Caco-2 (cell line): ENCODE measurements around the gene STK32C. TPM values are rescaled to one million over a fixed set of nuclear protein-coding genes. Genes with fewer than 3 reads are reported as not detected.

ENCODE experiments used
- BruUV-seq: library from RNA; stranded (reverse); fragments of 400-500 nt; replicated peaks from 2 replicates; lab custom pipeline; 2021; lab: Mats Ljungman, UMichigan
- CTCF ChIA-PET: fragments of 300-600 bp; sonication (Branson Sonifier 250); formaldehyde crosslinking; loops from one replicate; lab custom pipeline; 2022; ENCODE audit warnings: antibody characterized with exemption; lab: Charles Lee
- POLR2A ChIA-PET: fragments of 300-600 bp; sonication (Branson Sonifier 250); formaldehyde crosslinking; loops from one replicate; lab custom pipeline; 2022; ENCODE audit warnings: antibody characterized with exemption; lab: Charles Lee
- DNase-seq, 2 experiments: peaks; one replicate each; pipeline versions ENCODE4 v3.0.0 to v3.0.0-alpha.2; 2020 to 2022
- H3K27me3 ChIP-seq: replicated peaks from 2 replicates; pipeline ENCODE4 v1.6.0; 2011; ENCODE audit warnings: low read length; ENCODE audit not compliant: control insufficient read depth, insufficient read depth
- H3K36me3 ChIP-seq: 2 replicates; pipeline ENCODE4 v1.5.1; 2011; ENCODE audit warnings: low read length; ENCODE audit not compliant: control insufficient read depth, insufficient read depth
- H3K4me1 ChIP-seq: fragments of 250-450 bp; sonication (Bioruptor Pico); 2 replicates; pipeline ENCODE4 v1.5.1; 2020; ENCODE audit warnings: mild to moderate bottlenecking
- H3K4me3 ChIP-seq: 2 replicates; pipeline ENCODE4 v1.5.1; 2011; ENCODE audit warnings: low read depth, mild to moderate bottlenecking, control low read depth, low read length
- H3K9me3 ChIP-seq: fragments of 250-450 bp; sonication (Bioruptor Pico); 2 replicates; pipeline ENCODE4 v1.5.1; 2020; ENCODE audit warnings: mild to moderate bottlenecking, moderate library complexity
- H3K27ac Mint-ChIP-seq: one replicate; pipeline ENCODE4 v1.8.0; 2022; ENCODE audit warnings: mixed read lengths; ENCODE audit not compliant: unreplicated experiment
- H3K27me3 Mint-ChIP-seq: one replicate; pipeline ENCODE4 v1.8.0; 2022; ENCODE audit warnings: mixed read lengths; ENCODE audit not compliant: insufficient read depth, unreplicated experiment
- H3K36me3 Mint-ChIP-seq: one replicate; pipeline ENCODE4 v1.8.0; 2022; ENCODE audit warnings: mild to moderate bottlenecking, mixed read lengths; ENCODE audit not compliant: insufficient read depth, unreplicated experiment
- H3K4me1 Mint-ChIP-seq: one replicate; pipeline ENCODE4 v1.8.0; 2022; ENCODE audit warnings: low read depth, mixed read lengths; ENCODE audit not compliant: unreplicated experiment
- H3K4me3 Mint-ChIP-seq: one replicate; pipeline ENCODE4 v1.8.0; 2022; ENCODE audit warnings: mild to moderate bottlenecking, moderate library complexity, mixed read lengths; ENCODE audit not compliant: unreplicated experiment
- H3K9me3 Mint-ChIP-seq: one replicate; pipeline ENCODE4 v1.8.0; 2022; ENCODE audit warnings: mixed read lengths; ENCODE audit not compliant: unreplicated experiment
- CTCF ChIP-seq, 2 experiments: fragments of 200-600 bp in 1 of 2; IDR thresholded peaks; 1 replicate in 1 of 2; 2 replicates in 1 of 2; pipeline versions ENCODE4 v1.5.1 to v1.8.0; 2011 to 2022; ENCODE audit warnings: antibody characterized with exemption in 1 of 2, control low read depth in 1 of 2, inconsistent platforms in 1 of 2, low read depth in 1 of 2, low read length in 1 of 2, mild to moderate bottlenecking in 1 of 2, moderate library complexity in 1 of 2; ENCODE audit not compliant: insufficient read depth in 1 of 2, severe bottlenecking in 1 of 2, unreplicated experiment in 1 of 2
- intact Hi-C: fragments of 100-400 bp; cut with micrococcal nuclease; formaldehyde crosslinking; loops from one replicate; pipeline ENCODE4 v1.10.0; 2022; ENCODE audit not compliant: unreplicated experiment
- total RNA-seq: library from RNA; stranded (reverse); gene quantifications from 2 replicates; pipeline ENCODE4 v1.2.3, GENCODE V29; 2022

The STK32C gene
- total RNA-seq, 1 experiment from 2014 or later = 13.3 TPM

GRCh38 chr10:132275426-132276178 is 32.1 kb downstream of the STK32C start:
- CTCF ChIA-PET = no interaction called here
- intact Hi-C loops = no loop called here
- no peaks in the 10 kb centered on the region for H3K4me1 Mint-ChIP-seq
- no peaks in the 10 kb centered on the region for H3K36me3 Mint-ChIP-seq
- no peak overlapping the region for H3K4me3 ChIP-seq
- H3K27me3 ChIP-seq = no peaks in the 10 kb centered on the region
- H3K27ac Mint-ChIP-seq = no peak overlapping the region
- H3K4me3 Mint-ChIP-seq = no peak overlapping the region
- H3K9me3 Mint-ChIP-seq = no peaks in the 10 kb centered on the region
- BruUV-seq = no TSS peak
- no peak for TF ChIP-seq CTCF (IDR thresholded peaks at IDR 0.05; ENCODE audit: insufficient read depth in 1 of 2, low read depth in 1 of 2, low read length in 1 of 2, severe bottlenecking in 1 of 2, unreplicated experiment in 1 of 2)
- H3K36me3 ChIP-seq = no peaks in the 10 kb centered on the region
- H3K9me3 ChIP-seq = no peaks in the 10 kb centered on the region
- H3K4me1 ChIP-seq = no peaks in the 10 kb centered on the region
- POLR2A ChIA-PET = no interaction called here
- DNase-seq = no peak
- H3K27me3 Mint-ChIP-seq = no peaks in the 10 kb centered on the region

- no peaks in the 10 kb centered on the region for H3K4me1 Mint-ChIP-seq
Measured at GRCh38 chr10:132274986-132275385, 32.8 kb downstream of the STK32C start.

GRCh38 chr10:132274581-132274980 is 33.2 kb downstream of the STK32C start:
- CTCF ChIA-PET = no interaction called here
- intact Hi-C loops = no loop called here
- TF ChIP-seq CTCF (IDR thresholded peaks at IDR 0.05; ENCODE audit: insufficient read depth in 1 of 2, low read depth in 1 of 2, low read length in 1 of 2, severe bottlenecking in 1 of 2, unreplicated experiment in 1 of 2) = no peak
- no peaks in the 10 kb centered on the region for H3K36me3 Mint-ChIP-seq
- DNase-seq = no peak
- Histone ChIP-seq H3K4me1 (no peaks in the 10 kb centered on the region), H3K4me3 (no peak overlapping the region), H3K9me3 (no peaks in the 10 kb centered on the region), H3K36me3 (no peaks in the 10 kb centered on the region), H3K27me3 (no peaks in the 10 kb centered on the region)
- H3K27me3 Mint-ChIP-seq = no peaks in the 10 kb centered on the region
- no peaks in the 10 kb centered on the region for H3K4me1 Mint-ChIP-seq
- POLR2A ChIA-PET = no interaction called here
- H3K9me3 Mint-ChIP-seq = no peaks in the 10 kb centered on the region
- H3K4me3 Mint-ChIP-seq = no peak overlapping the region
- H3K27ac Mint-ChIP-seq = no peak overlapping the region
- no TSS peak for BruUV-seq

More at GRCh38 chr10:132274986-132275385, 32.8 kb downstream of the STK32C start:
- intact Hi-C loops = no loop called here
- Mint-ChIP-seq H3K36me3 (no peaks in the 10 kb centered on the region), H3K27ac (no peak overlapping the region), H3K27me3 (no peaks in the 10 kb centered on the region), H3K4me3 (no peak overlapping the region), H3K9me3 (no peaks in the 10 kb centered on the region)
- Histone ChIP-seq H3K27me3 (no peaks in the 10 kb centered on the region), H3K9me3 (no peaks in the 10 kb centered on the region), H3K36me3 (no peaks in the 10 kb centered on the region), H3K4me3 (no peak overlapping the region), H3K4me1 (no peaks in the 10 kb centered on the region)
- no peak for DNase-seq
- TF ChIP-seq CTCF (IDR thresholded peaks at IDR 0.05; ENCODE audit: insufficient read depth in 1 of 2, low read depth in 1 of 2, low read length in 1 of 2, severe bottlenecking in 1 of 2, unreplicated experiment in 1 of 2) = no peak
- no TSS peak for BruUV-seq
- ChIA-PET POLR2A (no interaction called here), CTCF (no interaction called here)
